HepG2 (cell line): ENCODE measurements around the gene EEF1A2. TPM values are rescaled to one million over a fixed set of nuclear protein-coding genes. Genes with fewer than 3 reads are reported as not detected.

Experiments
- ATAC-seq: fragments of 200-7000 bp; cut with Tn5 transposase; 3 replicates; pipeline ENCODE4 v1.9.1; 2020; ENCODE audit warnings: mild to moderate bottlenecking, moderate library complexity
- BruUV-seq: library from RNA; stranded (reverse); fragments of 400-500 nt; replicated peaks from 2 replicates; lab custom pipeline; 2021; lab: Mats Ljungman, UMichigan
- CTCF ChIA-PET: fragments of 300-600 bp; formaldehyde crosslinking; extraction: SDS; loops from one replicate; lab custom pipeline; 2021; ENCODE audit warnings: low total read pairs, inconsistent platforms, low intra/inter-chr PET ratio; lab: Yijun Ruan, JAX
- POLR2A ChIA-PET: fragments of 350-600 bp; sonication (Branson Sonifier 250); formaldehyde crosslinking; loops from one replicate; lab custom pipeline; 2020; ENCODE audit warnings: antibody characterized with exemption, inconsistent platforms; lab: Yijun Ruan, JAX
- DNase-seq: peaks from one replicate; pipeline ENCODE4 v3.0.0-alpha.2; 2015; ENCODE audit warnings: low spot score
- FAIRE-seq: peaks from 3 replicates; lab custom pipeline; 2011; peaks lifted over from hg19 to GRCh38; lab: Jason Lieb, UNC
- H2AFZ ChIP-seq: one replicate; pipeline ENCODE4 v1.6.1; 2011; ENCODE audit warnings: low read length, inconsistent platforms
- H3K27ac ChIP-seq: fragments of 300-600 bp; 3 replicates; pipeline ENCODE4 v1.8.0; 2011; ENCODE audit warnings: mixed run types, mild to moderate bottlenecking, mixed read lengths, low read length, inconsistent platforms; ENCODE audit not compliant: insufficient read depth; ENCODE audit errors: extremely low read length
- H3K27me3 ChIP-seq, 2 experiments: fragments of 200-600 bp in 1 of 2; 2 replicates in 1 of 2; 3 replicates in 1 of 2; pipeline versions ENCODE4 v1.6.0 to v1.8.0; 2011; ENCODE audit warnings: low read length in 2 of 2, mild to moderate bottlenecking in 2 of 2, moderate library complexity in 2 of 2, inconsistent platforms in 1 of 2; ENCODE audit not compliant: insufficient read depth in 2 of 2, control insufficient read depth in 1 of 2
- H3K36me3 ChIP-seq, 2 experiments: fragments of 200-600 bp in 1 of 2; replicated peaks in 1 of 2; 2 replicates in 1 of 2; 3 replicates in 1 of 2; pipeline versions ENCODE4 v1.5.1 to v1.8.0; 2011; ENCODE audit warnings: low read length in 2 of 2, inconsistent platforms in 1 of 2; ENCODE audit not compliant: insufficient read depth in 2 of 2, control insufficient read depth in 1 of 2
- H3K4me1 ChIP-seq: 2 replicates; pipeline ENCODE4 v1.5.1; 2012; ENCODE audit warnings: low read length, inconsistent platforms; ENCODE audit not compliant: insufficient read depth
- H3K4me2 ChIP-seq: 2 replicates; pipeline ENCODE4 v1.6.0; 2011; ENCODE audit warnings: low read depth, low read length, inconsistent platforms
- H3K4me3 ChIP-seq, 3 experiments: fragments of 200-600 bp in 1 of 3; sonication (generic), shearing (Covaris generic) in 1 of 3; replicated peaks in 1 of 3; 2 replicates each; pipeline ENCODE4 v1.5.1; 2011 to 2016; ENCODE audit warnings: low read length in 3 of 3, inconsistent platforms in 2 of 3, low read depth in 2 of 3, mild to moderate bottlenecking in 2 of 3, control low read depth in 1 of 3, mixed read lengths in 1 of 3; ENCODE audit not compliant: insufficient read depth in 1 of 3
- H3K79me2 ChIP-seq: one replicate; pipeline ENCODE4 v1.6.1; 2011; ENCODE audit warnings: low read length, inconsistent platforms; ENCODE audit not compliant: insufficient read depth
- H3K9ac ChIP-seq: 2 replicates; pipeline ENCODE4 v1.6.0; 2011; ENCODE audit warnings: mild to moderate bottlenecking, low read depth, low read length, inconsistent platforms; ENCODE audit not compliant: insufficient read depth
- H3K9me3 ChIP-seq: 2 replicates; pipeline ENCODE4 v1.5.1; 2012; ENCODE audit warnings: mild to moderate bottlenecking, low read length
- H4K20me1 ChIP-seq: 2 replicates; pipeline ENCODE4 v1.6.0; 2011; ENCODE audit warnings: inconsistent platforms, mild to moderate bottlenecking, low read length, moderate library complexity; ENCODE audit not compliant: insufficient read depth
- ARHGAP35 ChIP-seq: sonication (generic); formaldehyde crosslinking; IDR thresholded peaks from 2 replicates; pipeline ENCODE4 v1.9.0; 2022; ENCODE audit warnings: mild to moderate bottlenecking, inconsistent platforms, moderate library complexity, missing genetic modification reagents, borderline replicate concordance
- E2F1 ChIP-seq: sonication (generic); formaldehyde crosslinking; IDR thresholded peaks from 2 replicates; pipeline ENCODE4 v1.5.0; 2020; ENCODE audit warnings: missing genetic modification reagents
- GFI1 ChIP-seq: sonication (generic); formaldehyde crosslinking; IDR thresholded peaks from 2 replicates; pipeline ENCODE4 v1.5.0; 2020; ENCODE audit warnings: missing genetic modification reagents, mild to moderate bottlenecking, borderline replicate concordance
- IRF2 ChIP-seq: IDR thresholded peaks from 2 replicates; pipeline ENCODE4 v1.6.1; 2018; ENCODE audit warnings: missing genetic modification reagents, missing compliant biosample characterization
- PREB ChIP-seq: sonication (generic); formaldehyde crosslinking; IDR thresholded peaks from 2 replicates; pipeline ENCODE4 v1.4.0; 2020; ENCODE audit warnings: missing genetic modification reagents
- ZNF550 ChIP-seq: sonication (generic); formaldehyde crosslinking; IDR thresholded peaks from 2 replicates; pipeline ENCODE4 v1.4.0; 2020; ENCODE audit warnings: mild to moderate bottlenecking, missing genetic modification reagents, borderline replicate concordance
- ZNF761 ChIP-seq: sonication (generic); formaldehyde crosslinking; conservative IDR thresholded peaks from 2 replicates; pipeline ENCODE4 v1.4.0; 2020; ENCODE audit warnings: mild to moderate bottlenecking, missing genetic modification reagents
- WGBS: methylation state at CpG from one replicate; pipeline ENCODE4 v1.1.6; 2017; ENCODE audit warnings: low lambda C conversion rate; 5-methylcytosine and 5-hydroxymethylcytosine counted together
- in situ Hi-C: cut with HindIII; loops from 2 replicates; pipeline ENCODE4 v1.10.0; 2017; ENCODE audit warnings: low pct_unique_long_range_greater_than_20kb; ENCODE audit not compliant: extremely low pct_ligation_motif_present
- intact Hi-C: fragments of 100-400 bp; cut with micrococcal nuclease; formaldehyde crosslinking; loops from one replicate; pipeline ENCODE4 v1.10.0; 2022; ENCODE audit not compliant: unreplicated experiment
- polyA plus RNA-seq, 8 experiments: library from polyadenylated mRNA; depleted of rRNA in 3 of 8; stranded (reverse) in 7 of 8; unstranded in 1 of 8; fragments of >200 nt; fragmentation: Illumina TruSeq in 4 of 8; extraction: Trizol in 4 of 8; gene quantifications; 2 replicates each; pipeline versions ENCODE4 v1.2.1 to v1.2.3, GENCODE V29; 2011 to 2016; ENCODE audit warnings: low read depth in 4 of 8, missing spikeins in 1 of 8, mixed read lengths in 1 of 8; ENCODE audit not compliant: insufficient read depth in 1 of 8
- total RNA-seq, 5 experiments: library from RNA; depleted of rRNA; stranded (reverse); fragments of >200 nt; fragmentation: Illumina TruSeq; extraction: Trizol; gene quantifications; 2 replicates each; pipeline ENCODE4 v1.2.3, GENCODE V29; 2016; ENCODE audit warnings: low read depth in 1 of 5

The EEF1A2 gene
- total and polyA plus RNA-seq, 2 of the 13 experiments (the other 11 are each of a cell fraction or from before 2014, with no cell fraction given): 0.44 to 0.87 TPM

- FAIRE-seq (no peak), ATAC-seq (no peak), DNase-seq (no peak)
- Histone ChIP-seq H2AFZ (no peak overlapping the region), H3K4me1 (peaks cover 51% of the 10 kb centered on the region), H4K20me1 (no peaks in the 10 kb centered on the region; the same call in 1 of the 2 replicates), H3K27me3 (peaks cover 45 to 75% of the 10 kb centered on the region in 2 experiments), H3K79me2 (no peaks in the 10 kb centered on the region), H3K9me3 (no peaks in the 10 kb centered on the region), H3K4me2 (no peak overlapping the region), H3K9ac (no peak overlapping the region), H3K4me3 (no peak overlapping the region), H3K36me3 (no peaks in the 10 kb centered on the region), H3K27ac (no peak overlapping the region)
- intact Hi-C loops (no loop called here), in situ Hi-C loops (no loop called here)
- ChIA-PET CTCF (no interaction called here), POLR2A (no interaction called here)
- 52% methylated on average over 5 of the region's 28 CpGs for WGBS
- no TSS peak for BruUV-seq
- TF ChIP-seq PREB (CRISPR knock-in tag) (no peak), ZNF550 (CRISPR knock-in tag) (no peak), ZNF761 (CRISPR knock-in tag) (no peak), ARHGAP35 (no peak), GFI1 (CRISPR knock-in tag) (no peak), E2F1 (no peak), IRF2 (CRISPR knock-in tag) (no peak)
Measured at GRCh38 chr20:63541371-63541770, 42.5 kb upstream of the EEF1A2 start.
